Left renal cortex interstitium (tissue), 4 donors: Measurements from ENCODE around the gene WDR59. TPM values are rescaled to one million over a fixed set of nuclear protein-coding genes. Genes with fewer than 3 reads are reported as not detected.
A peak's percentile ranks its signal among the peaks of the same experiment; 100 is the strongest.
"Not testable (repeated sequence)": the region's sequence is repeated elsewhere in the genome, so short reads cannot be mapped to it uniquely, and the experiment has no call there.

Source experiments
- DNase-seq, 4 donors: peaks; one replicate each; pipeline ENCODE4 v3.0.0-alpha.2; 2013; ENCODE audit warnings: low read depth in 4 of 4, low spot score in 2 of 4, missing footprints in 1 of 4
- polyA plus RNA-seq, 4 donors: library from polyadenylated mRNA; unstranded; fragments of 120-200 nt; gene quantifications; one replicate each; pipeline ENCODE4 v1.2.1, GENCODE V29; 2013; ENCODE audit not compliant: insufficient read length in 4 of 4

Gene WDR59
- polyA plus RNA-seq, 4 donors = 68.3 to 121 (median 95.2) TPM

DNA sequence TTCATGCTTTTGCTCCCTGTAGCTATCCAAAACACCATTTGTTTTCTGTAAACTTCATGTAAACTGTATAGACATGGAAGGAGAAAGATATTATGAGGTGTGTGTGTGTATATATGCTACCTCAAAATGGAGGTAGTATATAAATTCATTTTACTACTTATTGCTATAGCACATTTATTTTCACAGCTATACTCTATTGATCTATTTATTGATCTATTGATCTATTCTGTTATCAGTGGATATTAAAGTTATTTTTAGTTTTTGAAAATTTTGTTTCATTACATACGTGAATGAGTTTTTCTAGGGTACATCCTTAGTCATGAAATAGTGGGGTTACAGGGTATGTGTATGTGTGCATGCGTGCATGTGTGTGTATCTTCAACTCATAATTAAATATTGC is 29.4 kb upstream of the WDR59 start:
- no peak for DNase-seq

DNA sequence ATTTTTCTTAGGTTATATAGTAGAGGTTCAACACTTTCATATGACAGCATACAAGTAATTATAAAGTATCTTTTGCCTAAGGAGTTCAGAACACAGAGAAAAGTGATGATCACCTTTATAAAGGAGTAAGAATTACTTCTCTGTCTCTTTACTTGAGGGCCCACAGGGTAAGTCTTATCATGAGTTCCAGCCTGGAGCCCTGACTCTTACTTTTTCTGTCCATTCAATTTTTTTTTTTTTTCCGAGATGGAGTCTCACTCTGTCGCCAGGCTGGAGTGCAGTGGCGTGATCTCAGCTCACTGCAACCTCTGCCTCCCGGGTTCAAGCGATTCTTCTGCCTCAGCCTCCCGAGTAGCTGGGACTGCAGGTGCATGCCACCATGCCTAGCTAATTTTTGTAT is 28.2 kb upstream of the WDR59 start:
- DNase-seq = not testable (repeated sequence)

DNA sequence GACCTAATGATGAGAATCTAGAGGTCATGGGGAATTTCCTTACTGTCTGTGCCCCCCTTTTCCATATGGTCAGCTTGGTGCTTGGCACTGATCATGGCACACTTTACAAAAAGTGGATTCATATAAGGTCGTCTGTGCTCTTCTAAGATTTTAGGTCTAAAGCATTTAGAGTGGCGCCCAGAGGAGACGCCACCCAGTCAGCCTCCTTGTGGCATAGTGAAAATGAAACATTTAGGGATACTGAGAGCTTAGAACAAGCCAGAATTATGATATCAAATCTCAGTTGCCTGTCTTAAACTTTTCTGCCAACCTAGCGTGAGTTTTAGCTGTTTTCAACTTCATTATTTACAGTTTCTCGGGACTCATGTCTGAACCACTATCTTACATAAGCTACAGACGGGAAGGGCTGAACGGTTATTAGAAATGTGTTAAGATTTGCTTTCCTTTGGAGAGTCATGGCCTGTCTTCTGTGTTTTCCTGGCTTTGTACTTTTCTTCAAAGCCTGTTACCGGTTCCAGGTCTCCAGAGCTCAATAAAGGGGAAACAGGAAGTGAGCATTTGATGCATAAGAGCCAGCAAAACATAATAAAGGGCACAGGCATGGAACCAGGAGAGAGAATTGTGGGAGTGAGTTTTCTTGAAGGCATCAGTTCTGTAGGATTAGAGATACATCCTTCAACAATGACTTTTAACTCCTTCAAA is 27.6 kb upstream of the WDR59 start:
- no peak for DNase-seq

DNA sequence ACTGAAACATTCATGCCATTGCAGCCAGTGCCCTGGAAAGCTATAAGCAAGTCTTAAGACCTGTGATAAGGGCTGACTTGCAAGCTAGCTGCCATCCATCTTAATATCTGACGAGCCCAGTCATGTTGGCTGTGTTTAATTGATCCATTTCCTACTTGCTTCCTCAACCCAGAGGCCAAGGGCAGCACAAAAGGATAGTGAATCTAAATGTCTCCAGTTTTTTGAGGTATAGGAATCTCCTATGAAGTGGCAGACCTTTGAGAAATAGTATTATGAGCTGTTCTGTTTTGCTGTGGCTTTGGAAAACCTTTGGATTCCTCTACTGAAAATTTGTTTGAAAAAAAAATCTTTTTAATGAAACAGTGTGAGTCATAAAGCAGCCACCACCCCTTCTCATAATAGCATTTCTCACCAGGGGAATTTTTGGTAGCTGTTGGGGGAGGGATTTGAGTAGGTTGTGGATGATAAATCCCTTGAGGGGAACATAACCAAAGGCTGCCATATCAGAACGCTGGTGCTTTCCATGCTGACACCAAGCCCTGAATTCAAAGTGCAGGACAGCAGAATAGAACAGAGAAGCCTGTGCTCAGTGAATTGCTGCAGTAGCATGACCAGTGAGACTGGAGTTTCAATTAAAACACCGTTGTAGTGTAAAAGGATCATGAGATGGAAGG is 26.8 kb upstream of the WDR59 start:
- DNase-seq = no peak

DNA sequence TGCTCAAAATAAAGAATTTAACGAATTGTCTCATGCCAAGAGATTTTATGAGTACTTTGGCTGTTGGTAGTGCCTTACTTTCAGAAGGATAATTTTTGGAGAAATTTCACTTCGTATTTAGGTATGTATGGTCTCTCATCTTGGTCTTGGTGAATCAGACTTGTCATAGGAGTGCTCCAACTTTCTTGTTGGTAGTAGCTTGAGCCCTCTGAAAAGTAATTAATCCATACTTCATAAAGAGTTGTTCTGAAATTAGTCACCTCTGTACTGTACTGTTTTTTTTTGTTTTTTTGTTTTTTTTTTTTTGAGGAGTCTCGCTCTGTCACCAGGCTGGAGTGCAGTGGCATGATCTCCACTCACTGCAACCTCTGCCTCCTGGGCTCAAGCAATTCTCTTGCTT is 25.5 kb upstream of the WDR59 start:
- no peak for DNase-seq

DNA sequence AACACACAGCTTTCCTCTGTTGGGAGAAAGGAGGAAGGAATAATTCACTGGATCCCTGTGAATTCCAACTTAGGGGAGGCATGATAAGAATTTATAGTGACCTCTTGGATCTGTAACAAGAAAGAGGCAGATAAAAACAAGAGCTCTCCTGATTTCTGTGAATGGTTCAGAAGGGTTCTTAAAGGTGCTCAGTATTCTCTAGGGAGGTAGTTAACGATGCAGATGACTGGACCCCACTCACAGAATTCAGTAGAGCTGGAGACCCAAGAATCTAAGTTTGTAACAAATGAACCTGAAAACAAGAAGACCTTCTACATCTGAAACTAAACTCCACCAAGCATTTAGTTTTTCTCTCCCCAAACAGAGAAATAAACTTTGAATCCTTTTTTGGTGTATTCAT is 22.5 kb upstream of the WDR59 start:
- DNase-seq = no peak

DNA sequence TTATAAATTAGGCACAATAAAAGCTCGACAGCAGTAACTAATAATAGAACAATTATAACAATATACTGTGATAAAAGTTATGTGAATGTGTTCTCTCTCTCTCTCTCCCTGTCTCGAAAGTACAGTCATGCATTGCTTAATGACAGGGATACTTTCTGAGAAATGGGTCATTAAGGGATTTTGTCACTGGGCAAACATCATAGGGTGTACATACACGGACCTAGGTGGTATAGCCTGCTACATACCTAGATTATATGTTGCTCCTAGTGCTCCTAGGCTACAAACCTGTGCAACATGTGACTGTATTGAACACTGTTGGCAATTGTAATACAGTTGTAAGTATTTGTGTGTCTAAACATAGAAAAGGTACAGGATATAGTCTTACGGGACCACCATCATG is 20.8 kb upstream of the WDR59 start:
- DNase-seq = no peak

DNA sequence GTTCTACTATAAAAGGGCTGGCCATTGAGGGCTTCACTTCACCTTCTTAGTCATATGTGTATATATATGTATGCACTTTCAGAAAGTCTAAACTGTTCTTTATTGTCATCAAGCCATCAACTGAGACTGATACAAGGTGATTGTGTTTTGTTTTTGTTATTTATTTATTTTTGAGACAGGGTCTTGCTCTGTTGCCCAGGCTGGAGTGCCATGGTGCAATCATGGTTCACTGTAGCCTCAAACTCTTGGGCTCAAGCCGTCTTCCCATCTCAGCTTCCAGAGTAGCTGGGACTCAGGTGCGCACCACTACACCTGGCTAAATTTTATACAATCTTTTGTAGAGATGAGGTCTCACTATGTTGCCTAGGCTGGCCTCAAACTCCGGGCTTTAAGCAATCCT is 19.5 kb upstream of the WDR59 start:
- DNase-seq = no peak

DNA sequence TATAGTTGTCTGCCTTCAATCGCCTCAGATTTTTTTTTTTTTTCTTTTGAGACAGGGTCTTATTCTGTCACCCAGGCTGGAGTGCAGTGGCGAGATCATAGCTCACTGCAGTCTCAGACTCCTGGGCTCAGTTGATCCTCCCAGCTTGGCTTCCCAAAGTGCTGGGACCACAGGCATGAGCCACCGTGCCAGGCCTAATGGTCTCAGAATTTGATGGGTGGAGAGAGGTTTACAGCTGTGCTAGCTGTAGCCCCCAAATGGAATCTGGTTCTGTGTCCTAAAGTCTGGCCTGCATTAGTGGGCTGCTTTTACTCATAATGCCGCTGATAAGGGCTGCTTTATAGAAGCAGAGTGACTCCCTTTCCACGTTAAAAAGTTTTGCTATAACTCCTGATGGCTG is 19.0 kb upstream of the WDR59 start:
- DNase-seq = no peak

DNA sequence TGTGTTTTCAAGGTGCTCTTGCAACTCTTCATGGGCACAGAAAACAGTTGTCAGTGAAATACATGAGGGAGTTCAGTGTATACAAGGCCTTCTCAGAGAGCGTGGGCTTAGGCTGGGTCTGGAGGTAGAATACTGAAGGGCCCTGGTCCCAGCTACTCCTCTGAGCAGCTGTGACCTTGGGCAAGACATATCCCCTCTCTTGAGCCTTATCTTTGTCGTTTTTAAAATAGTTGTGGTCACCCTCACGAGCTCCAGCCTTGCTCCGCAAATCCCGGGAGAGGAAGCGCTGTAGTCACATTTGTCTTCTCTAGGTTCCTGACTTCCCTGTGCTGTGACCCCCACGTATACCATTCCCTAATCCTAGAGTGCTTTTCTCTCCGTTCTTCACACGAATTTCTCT is 17.6 kb upstream of the WDR59 start:
- no peak for DNase-seq

DNA sequence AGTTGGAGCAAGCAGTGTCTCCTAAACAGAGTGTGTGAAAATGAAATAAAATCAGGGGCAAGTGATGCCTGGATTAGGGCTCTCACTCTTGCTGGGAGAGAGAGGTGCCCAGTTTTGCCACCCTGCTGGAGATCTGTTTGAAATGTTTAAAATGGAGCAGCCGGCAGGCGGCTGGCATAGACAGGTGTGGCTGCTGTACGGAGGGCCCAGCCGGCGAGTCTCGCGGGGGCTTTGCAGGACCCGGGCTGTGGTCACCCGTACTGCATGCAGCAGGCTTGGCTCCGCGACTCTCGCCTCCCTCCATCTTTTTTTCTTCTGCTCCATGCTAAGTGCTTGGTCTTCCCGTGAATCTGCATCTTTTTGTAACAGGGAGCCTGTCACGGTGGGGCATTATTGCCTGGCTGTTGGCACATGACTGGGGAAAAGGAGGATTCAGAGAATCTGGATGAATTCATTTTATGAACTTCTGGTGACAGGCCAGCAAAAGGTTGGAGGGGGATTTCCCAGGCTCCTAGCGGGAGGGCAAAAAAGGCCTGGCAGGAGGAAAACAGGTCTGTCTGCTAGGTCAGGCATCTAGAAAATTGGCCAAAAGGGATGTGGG is 15.7 kb upstream of the WDR59 start:
- DNase-seq = no peak

DNA sequence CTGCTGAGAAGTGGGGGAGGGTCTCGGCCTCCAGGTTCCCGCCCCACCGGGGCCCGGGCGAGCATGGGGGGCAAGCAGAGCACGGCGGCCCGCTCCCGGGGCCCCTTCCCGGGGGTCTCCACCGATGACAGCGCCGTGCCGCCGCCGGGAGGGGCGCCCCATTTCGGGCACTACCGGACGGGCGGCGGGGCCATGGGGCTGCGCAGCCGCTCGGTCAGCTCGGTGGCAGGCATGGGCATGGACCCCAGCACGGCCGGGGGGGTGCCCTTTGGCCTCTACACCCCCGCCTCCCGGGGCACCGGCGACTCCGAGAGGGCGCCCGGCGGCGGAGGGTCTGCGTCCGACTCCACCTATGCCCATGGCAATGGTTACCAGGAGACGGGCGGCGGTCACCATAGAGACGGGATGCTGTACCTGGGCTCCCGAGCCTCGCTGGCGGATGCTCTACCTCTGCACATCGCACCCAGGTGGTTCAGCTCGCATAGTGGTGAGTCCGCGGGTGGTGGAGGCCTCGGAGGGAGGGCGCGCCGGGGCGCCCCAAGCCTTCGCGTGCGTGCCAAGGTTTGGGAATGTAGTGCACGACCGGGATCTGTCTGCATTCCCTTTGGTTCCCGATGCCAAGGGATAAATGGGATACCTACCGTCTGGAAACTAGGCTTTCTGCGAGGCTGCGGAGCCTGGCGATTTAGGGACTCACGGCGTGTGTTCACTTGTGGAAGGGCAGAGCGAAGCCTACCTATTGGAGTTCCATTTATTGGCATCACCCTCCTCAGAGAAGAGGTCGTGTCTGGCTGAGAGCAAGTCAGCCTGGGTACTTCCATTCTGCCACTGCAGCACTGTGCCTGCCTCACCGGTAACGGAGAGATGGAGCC is 14.9 kb upstream of the WDR59 start:
- DNase-seq = no peak

DNA sequence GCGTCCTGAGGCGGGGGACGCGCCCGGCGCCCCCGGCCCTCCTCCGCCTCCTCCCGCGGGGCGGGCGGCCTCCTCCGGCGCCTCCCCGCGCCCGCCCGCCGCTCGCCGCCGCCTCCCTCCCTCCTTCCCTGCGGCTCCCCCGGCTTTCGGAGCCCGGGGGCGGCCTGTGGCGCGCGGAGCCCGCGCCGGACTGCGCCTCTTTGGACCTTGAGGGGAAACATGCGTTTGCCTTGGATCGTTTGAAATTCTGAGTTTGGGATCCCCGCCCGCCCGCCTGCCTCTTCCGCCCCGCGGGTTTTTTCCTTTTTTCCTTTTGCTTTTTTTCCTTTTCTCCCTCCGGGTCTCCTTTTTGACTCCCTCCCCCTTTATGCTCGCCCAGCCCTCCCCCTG is 14.3 kb upstream of the WDR59 start:
- no peak for DNase-seq

DNA sequence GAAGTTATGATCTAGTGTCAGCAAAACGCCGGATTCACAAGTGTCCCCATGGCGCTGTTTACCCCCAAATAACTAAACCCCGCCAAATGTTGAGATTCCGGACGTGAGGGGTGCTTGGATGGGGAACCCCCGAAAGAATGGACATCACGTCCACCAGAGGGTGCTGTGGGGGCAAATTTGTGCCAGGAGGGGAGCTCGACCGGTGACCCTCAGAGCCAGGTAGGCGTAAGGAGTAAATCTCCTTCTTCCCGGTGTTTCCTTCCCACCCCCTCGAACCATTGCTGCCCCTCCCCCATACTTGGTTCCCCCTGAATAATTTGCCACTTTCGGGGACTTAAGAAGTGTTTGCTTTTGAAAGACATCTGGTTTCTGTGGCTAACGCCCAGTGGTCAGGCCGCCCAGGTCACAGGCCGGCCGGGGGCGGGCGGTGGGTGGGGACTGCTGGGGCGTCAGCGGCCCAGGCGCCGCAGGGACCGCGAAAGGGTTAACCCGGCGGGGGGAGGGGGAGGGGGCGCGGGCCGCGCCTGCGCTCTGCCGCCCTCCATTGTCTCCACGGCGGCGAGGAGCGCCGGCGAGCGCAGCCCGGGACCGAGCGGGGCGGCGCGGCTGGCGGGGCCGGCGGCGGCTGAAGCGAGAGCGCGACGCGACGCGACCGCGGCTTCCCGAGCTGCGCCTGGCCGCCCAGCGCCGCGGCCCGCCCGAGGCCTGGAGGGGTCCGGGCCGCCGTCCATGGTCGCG is 13.7 kb upstream of the WDR59 start, which contains the start of gene ZNRF1:
ZNRF1 (plus strand) TSS at position 544 of the 738 bp plus-strand sequence. CDS start 648 bp downstream, outside the sequence.
- peak in 3 of 4 donors; percentile 68 to 73 (median 69) for DNase-seq

DNA sequence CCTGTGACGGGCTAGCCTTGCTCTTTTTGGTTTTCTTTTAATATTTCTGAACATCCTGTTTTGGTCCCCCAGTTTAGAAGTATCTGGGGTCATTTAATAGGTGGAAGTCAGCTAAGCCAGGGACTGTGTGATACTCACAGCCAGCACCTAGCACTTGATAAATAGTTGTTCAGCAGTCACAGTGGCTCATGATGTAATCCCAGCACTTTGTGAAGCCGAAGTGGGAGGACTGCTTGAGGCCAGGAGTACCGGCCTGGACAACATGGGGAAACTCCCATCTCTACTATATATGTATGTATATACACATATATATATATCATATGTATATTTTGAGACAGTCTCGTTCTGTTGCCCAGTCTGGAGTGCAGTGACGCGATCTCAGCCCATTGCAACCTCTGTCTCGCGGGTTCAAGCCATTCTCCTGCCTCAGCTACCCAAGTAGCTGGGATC is 12.1 kb upstream of the WDR59 start:
- DNase-seq = no peak

DNA sequence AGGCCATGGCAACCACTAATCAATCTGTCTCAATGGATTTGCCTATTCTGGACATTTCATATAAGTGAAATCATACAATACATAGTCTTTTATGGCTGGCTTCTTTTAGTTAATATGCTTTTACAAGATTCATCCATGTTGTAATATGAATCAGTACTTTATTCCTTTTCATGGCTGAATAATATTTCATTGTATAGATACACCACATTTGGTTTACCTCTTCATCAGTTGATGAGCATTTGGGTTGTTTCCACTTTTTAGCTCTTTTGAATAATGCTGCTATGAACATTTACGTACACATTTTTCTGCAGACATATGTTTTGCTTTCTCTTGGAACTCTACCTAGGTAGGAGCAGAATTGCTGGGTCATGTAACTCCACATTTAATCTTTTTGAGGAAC is 11.1 kb upstream of the WDR59 start:
- DNase-seq = no peak

DNA sequence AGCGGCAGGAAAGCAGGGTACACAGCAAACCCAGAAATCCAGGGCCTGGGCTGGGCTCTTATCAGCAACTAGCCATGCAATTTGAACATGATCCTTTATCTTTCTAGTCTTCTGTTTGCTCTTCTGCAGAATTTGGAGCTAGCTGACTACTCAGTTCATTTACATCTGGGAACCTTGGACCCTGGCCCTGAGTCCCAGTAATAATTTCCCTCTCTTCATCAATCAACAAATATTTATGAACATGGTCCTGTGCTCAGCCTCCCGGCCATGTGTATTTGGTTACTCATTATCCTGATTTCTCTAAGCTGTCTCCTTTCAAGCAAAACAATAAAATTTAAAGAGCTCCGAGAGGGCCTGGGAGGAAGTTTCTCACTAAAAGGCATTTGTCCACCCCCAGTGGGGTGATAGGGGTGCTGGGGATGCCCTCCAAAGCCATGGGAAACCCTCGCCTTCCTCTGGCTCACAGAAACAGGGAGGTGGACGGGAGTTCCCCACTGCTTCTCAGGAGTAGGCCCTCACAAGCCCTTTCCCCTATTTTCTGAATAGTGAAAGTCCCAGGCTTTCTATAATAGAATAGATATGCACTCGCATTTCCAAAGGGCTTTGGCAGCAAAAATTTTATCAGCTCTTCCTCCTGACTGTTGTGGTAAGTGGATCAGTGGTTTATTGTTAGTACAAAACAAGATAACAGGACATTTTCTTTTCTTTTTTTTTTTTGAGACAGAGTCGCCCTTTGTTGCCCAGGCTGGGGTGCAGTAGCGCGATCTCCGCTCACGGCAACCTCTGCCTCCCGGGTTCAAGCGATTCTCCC is 6.9 kb upstream of the WDR59 start:
- DNase-seq = no peak

DNA sequence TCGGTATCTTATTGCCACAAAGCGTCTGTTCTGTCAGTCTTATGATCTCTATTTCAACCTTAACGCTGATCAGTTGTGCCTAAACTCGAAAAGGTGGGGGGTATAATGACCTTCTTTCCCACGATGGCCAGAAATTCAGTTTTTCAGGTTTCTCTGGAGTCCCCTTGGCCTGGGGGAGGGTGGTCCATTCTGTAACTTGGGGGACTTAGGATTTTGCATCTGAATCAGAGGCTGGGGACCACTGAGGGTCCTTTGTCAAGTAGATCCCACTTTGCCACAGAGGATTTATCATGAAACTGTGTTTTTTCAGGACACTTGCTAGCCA is 6.3 kb upstream of the WDR59 start:
- DNase-seq = no peak

DNA sequence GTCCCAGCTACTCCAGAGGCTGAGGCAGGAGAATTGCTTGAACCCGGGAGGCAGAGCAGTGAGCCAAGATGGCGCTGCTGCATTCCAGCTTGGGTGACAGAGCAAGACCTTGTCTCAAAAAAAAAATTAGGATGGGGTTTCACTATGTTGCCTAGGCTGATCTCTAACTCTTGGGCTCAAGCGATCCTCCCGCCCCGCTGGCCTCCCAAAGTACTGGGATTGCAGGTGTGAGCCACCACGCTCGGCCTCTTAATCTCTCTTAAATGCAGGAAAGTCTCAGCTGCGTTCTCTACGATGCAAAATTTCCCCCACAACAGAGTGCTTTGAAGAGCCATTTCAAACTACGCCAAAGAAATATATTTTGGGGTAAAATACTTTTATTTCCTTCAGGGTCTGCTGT is 5.9 kb upstream of the WDR59 start:
- DNase-seq = no peak

DNA sequence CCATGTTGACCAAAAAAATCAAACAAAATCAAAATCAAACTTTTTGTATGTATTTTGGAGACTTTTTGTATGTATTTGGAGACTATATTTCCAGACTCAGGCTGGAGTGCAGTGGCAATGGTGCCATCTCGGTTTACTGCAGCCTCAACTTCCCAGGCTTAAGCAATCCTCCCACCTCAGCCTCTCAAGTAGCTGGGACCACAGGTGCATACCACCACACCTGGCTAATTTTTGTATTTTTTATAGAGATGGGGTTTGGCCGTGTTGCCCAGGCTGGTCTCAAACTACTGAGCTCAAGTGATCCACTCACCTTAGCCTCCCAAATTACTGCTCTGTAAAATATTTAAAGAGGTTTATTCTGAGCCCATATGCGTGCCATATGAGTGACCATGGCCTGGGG is 4.9 kb upstream of the WDR59 start:
- DNase-seq = not testable (repeated sequence)
